Frontal cortex (tissue), 4 donors: Measurements from ENCODE around the gene JPH4. TPM values are rescaled to one million over a fixed set of nuclear protein-coding genes. Genes with fewer than 3 reads are reported as not detected.
"Not testable (repeated sequence)": the region's sequence is repeated elsewhere in the genome, so short reads cannot be mapped to it uniquely, and the experiment has no call there.

Experiments
- DNase-seq, 2 donors: peaks; one replicate each; pipeline ENCODE4 v3.0.0; 2012; ENCODE audit warnings: low spot score in 2 of 2
- FAIRE-seq: peaks from 2 replicates; lab custom pipeline; 2012; peaks lifted over from hg19 to GRCh38; lab: Jason Lieb, UNC
- total RNA-seq: library from RNA; depleted of rRNA; stranded (reverse); fragments of >200 nt; gene quantifications from one replicate; pipeline ENCODE4 v1.2.3, GENCODE V29; 2014
- donor health status: control.
- donor health status: control.
- donor health status: control.

Gene JPH4
- total RNA-seq, 1 donor from 2014 or later, result 32.2 TPM

DNA sequence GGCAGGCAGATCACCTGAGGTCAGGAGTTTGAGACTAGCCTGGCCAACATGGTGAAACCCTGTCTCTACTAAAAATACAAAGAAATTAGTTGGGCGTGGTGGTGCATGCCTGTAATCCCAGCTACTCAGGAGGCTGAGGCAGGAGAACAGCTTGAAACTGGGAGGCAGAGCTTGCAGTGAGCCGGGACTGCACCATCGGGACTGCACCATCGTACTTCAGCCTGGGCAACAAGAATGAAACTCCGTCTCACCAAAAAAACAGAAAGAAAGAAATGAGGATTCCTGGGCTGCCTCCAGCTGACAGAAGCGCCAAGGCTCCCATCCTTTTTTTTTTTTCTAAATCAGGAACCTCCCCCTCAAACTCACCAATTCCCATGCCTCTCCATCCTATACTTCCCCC, 41.7 kb downstream of the JPH4 start:
- DNase-seq, FAIRE-seq: not testable (repeated sequence)

DNA sequence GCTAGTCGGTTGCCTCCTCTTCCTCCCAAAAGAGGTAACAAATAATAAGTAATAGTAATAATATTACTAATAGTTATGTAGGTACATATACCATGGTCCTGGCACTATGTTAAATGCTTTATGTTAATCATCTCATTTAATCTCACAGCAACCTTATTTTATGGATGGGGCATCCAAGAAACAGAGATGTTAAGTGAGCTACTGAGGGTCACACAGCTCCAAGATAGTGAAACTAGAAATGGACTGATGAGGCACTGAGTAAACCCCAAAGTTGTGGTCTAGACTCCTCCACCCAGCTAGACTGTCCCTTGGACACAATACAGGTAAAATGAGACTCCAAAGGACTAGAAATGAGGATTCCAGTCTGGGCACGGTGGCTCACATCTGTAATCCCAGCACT, 42.1 kb downstream of the JPH4 start:
- DNase-seq (no peak), FAIRE-seq (no peak)

DNA sequence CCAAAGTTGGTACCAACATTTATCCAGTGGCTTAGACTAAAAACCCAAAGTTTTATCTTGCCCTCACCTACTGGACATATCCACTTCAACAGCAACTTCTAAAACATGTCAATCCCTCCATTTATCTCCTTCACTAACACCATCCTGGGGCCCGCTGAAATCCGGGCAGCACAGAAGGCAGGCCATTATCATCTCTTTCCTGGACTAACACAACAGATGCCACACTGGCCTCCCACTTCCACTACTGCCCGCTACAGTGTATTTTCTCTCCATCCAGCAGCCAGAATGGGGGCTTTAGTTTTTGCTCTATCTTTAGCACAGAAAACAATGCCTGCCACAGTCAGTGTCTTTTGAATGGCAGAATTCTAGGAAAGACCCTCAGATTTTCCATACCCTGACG, 42.6 kb downstream of the JPH4 start:
- DNase-seq (no peak), FAIRE-seq (no peak)

DNA sequence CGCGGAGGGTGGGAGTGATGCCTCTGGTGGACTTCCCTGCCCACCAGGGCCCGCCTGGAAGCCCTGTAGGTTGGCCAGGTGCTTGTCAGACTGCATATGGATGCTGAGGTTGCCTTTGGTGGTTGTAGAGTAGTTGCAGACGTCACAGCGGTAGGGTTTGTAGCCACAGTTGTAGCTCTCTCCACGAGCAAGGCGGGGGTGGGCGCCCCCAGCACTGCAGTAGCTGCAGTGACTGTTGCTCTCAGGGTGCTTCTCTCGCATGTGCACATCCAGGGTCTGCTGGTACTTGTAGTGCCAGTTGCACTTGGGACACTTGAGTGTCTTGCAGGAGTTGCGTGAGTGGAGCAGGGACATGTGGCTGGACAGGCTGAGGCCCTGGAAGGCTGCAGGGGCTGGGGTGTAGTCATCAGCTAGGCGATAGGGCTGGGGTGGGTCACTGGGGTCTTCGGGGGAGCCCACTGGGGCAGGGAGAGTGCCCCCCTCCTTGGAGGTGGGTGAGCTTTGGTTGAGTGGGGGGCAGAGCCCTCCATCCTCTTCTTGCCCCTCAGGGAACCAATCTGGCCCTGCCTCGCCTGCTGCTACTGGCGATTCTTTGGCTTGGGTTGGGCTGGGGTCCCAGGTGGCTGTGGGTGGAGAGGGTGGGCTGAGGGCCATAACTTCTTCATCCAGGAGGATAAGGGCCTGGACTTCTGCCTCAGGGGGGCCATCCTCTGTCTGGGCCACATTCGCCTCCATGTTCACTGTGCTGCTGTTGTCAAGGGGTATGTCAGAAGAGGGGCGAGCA, 44.7 kb downstream of the JPH4 start:
- no peak for FAIRE-seq
- DNase-seq, result no peak

DNA sequence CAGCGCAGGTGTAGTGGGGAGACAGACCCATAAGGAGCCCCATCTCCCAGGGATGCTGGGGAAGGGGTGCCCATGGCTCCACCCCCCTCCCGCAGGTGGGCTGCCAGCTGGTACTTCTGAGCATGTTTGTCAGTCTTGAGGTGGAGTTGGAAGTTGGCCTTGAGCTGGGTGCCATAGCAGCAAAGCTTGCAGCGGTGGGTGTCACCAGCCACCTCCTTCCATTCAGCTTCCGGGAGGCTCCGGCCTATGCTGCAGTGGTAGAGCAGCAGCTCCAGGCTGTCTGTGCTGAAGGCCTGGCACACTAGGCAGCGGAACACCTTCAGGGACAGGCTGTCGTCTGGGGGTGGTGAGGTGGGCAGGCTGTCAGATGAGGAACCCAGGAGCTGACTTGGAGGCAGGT, 45.9 kb downstream of the JPH4 start:
- FAIRE-seq, result no peak
- DNase-seq, result no peak

DNA sequence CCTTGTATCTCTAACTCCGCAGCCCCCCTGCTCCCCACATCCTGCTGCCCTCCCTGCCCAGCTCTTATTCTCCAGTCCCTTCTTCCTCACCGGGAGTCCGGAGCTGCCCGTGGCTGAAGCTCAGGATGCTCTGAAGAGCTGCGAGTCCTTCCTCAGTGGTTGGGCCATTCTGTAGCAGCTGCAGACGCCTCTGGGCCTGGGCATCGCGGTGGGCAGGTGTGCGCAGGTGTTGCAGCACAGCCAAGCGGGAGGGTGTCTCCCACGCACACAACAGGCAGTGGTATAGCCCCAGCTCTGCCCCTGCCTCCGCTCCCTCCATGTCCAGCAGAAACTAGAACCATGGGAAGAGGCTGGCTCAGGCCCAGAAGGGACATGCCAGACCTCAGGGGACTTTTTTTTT, 47.2 kb downstream of the JPH4 start:
- no peak for DNase-seq
- no peak for FAIRE-seq

DNA sequence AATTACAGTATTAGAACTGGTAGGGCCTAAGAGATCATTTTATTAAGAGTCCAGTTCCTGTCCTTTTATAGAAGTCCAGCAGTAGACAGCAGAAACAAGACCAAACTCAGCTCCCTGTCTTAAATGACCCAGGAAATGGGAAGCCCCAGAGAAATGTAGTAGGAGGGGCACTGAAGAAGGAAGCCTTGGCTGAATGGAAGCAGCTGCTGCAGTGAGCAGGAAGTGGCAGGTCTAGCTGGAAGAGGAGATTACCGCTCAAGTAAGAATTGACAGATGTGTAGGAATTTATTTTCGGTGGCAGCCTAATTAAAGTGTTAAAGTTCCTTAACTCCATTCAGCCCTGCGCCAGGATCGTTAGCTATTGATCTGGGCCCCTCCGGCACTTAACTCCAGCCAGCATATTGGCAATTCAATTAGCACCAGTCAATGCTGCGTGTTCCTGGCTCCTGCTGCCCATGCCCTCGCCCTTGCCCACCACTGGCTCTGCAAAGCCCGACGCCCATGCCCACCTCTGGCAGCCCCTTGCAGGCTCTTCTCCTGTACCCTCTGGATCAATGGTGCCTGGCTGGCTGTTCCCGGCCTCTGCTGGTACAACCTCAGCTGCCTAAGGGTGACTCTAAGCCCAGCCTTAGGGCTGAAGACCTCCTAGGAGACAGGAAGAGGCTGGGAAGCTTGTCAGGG, 48.1 kb downstream of the JPH4 start:
- FAIRE-seq, result no peak
- DNase-seq, result no peak

DNA sequence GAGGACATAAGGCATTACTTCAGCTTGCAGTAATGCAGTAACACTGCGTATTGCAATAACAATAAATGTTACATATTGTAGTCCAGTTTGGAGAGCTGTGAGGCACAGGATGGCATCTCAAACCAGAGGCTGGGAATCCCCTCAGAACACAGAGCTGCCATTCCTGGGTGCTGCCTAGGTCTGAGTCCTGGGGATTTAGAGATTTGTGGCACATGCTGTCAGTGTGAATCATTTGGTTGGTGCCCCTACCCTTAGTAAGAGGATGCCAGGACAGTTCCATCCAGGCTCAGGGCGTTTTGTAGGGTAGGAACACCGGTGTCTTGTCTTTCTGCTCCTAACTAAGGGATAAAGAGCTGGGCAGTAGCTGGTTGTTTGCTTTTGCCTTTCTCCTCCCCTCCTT, 49.6 kb downstream of the JPH4 start:
- DNase-seq, result no peak
- FAIRE-seq, result no peak

DNA sequence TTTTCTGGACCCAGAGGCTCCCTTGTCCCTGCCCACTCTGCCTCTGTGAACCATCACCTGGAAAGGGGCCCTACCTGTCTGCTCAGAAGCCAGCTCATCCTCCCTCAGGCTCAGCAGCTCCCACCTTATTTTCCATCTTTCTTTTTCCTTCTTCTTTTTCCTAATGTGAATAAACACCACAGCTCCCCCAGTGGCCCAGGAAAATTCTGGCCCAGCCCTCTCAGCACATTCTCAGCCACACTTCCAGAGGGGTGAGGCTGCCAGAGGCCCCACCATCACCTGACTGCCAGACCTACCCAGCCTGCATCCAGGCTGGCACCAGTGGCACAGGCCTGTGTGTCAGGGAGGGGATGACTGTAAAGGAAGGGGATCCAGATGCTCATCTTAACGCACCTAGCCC, 50.0 kb downstream of the JPH4 start:
- FAIRE-seq (no peak), DNase-seq (no peak)

DNA sequence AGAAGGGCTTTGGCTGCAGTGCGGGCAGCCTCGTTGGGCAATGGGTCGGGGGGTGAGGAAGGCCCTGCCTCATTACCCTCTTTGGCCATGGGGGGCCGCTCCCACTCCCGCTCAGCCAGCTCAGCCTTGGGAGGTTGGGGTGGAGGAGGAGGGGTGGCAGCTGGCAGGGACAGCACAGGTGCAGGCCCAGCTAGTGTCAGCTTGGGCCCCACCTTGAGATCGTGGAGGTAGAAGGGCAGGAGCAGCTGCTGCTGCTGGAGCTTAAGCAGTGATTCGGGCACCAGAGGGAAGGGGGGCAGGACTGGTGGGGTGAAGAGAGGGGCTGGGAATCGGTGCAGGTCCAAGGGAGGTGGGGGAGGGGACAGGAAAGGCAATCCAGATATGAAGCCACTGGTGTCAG, 53.0 kb downstream of the JPH4 start:
- no peak for FAIRE-seq
- no peak for DNase-seq

DNA sequence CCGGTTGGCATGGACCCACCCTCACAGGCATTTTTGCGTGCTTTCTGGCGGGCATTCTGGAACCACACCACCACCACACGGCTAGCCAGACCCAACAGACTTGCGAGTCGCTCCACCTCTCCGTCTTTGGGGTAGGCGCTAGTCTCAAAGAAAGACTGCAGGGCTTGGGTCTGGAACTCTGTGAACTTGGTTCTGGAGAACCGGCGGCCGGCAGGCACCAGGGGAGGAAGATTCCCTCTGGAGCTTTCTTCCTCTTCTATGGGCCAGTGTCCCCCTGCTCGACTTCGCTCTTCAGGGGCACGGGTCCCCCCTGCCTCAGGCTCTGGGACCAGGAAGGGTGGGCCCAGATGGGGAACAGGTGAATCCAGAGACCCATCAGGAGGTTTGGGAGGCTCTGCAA, 53.6 kb downstream of the JPH4 start:
- DNase-seq, result no peak
- no peak for FAIRE-seq

DNA sequence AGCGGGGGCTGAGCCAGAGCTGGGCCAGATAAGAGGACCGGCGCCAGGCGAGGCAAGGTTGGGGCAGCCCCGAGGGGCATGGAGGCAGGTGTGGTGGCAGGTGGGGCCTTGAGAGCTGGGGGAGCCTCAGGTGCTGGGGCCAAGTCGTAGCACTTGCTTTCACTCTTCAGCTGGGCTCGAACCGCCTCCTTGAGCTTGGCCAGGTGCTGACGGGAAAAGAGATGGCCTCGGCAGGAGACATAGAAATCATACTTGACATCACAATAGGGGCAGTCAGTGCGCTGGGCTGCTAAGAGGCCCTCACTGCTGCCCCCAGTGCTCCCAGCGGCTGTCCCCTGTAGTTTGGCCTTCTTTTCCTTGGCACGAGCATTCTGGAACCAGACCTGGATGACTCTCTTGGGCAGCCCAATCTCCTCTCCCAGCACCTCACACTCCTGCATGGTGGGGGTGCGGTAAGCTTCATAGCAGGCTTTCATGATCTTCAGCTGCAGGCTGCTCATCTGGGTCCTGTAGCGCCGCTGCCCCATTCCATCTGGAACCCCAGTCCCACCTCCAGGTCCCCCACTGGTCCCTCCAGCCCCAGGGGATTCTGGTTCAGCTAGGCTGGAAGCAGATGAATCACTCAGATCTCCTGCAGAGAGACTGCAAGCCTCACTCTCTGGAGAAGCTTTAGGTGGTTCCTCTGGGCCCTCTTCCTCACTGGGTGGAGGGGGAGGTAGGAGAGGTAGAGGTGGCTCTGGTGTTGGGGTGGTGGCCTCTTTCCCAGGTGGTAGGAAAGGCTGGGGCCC, 55.2 kb downstream of the JPH4 start:
- DNase-seq, result no peak
- FAIRE-seq, result no peak

DNA sequence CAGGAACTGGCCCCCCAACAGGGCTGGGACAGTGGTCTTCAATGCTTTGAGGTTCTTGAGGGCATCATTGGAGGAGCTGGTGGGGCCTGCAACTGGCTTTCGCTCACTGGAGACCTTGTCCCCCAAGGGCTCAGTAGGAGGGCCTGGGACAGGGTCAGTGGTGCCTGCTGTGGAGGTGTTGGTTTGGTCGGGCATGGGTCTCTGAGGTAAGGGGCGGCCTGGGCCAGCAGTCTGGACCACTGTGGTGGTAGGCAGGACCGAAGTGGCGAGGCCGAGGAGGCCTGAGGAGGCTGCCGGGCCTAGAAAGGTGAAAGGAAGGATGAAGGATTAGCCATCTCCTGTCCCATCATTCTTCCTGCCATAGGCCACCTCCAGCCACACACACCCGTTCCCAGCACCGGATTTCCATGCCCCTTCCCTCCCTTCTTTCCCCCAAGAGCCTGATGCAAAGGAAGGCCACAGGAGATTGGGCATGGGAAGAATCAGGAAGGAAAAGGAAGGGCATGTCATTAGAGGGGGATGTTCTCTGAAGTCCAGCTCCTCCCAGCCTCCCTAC, 55.9 kb downstream of the JPH4 start:
- DNase-seq (no peak), FAIRE-seq (no peak)

DNA sequence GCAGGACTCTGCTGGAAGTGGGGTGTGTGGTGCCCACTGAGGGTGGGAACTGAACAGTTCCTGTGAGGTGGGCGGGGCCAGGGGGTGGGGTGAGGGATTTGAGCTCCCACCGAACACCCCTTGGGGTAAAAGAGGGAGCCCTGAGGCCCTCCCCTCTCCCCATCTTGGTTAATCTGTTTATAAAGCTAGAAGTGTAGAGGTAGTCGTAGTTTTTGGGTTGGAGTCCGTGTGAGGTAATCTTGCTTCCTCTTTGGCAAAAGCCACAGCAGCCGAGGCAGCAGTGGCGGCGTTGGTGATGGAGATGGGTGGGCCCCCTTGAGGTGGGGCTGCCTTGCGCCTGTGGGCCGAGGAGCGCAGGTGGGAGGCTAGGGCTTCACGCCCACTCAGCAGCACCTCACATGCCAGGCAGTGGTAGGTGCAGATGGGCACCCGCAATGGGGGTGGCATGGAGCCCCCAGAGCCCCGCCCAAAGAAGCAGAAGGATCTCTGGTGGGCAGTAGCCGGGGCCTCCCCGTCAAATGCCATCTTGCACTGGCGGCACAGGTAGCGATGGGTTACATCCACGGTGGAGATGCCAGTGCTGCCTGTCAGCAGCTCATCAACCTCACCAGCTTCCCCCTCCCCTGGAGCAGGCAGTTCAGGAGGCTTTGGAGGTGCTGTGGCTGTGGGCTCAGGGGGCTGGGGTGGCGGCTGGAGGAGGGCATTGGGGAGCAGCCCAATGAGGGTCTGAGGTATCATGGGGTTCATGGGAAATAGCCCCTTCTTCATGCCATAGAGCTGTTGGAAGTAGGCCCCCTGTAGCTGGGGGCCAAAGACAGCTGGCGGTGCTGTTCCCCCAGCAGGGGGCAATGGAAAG, 56.6 kb downstream of the JPH4 start:
- FAIRE-seq, result no peak
- DNase-seq, result no peak

DNA sequence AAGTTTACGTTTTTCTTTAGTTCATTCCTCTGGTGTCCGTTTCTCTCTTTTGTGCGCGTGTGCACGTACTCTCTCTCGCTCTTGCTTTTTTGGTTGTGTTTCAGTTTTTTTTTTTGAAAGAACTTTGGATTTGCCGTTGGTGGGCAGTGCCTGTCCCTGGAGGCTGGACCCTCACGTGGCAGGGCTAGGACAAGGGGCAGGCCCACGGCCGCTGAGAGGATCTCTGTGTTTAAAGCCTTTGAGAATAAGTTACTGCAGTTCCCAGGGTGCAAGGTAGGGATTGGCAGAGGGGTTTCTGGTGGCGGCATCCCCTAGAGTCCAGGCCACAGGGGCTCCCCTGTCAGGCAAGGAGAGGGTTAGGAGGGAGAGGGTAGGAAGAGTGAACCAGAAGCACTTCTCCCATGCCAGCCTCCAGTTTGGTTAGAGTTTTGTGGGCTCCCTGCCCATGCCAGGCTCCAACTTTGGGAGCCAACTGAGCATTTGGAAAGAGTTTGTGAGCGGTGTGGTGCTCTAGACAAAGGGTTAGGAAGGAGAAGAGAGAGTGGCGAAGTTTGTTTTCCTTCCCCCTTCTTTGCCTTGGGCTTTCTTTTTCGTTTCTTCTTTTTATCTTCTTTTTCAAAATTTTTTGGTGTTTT, 57.6 kb downstream of the JPH4 start:
- FAIRE-seq (no peak), DNase-seq (no peak)

DNA sequence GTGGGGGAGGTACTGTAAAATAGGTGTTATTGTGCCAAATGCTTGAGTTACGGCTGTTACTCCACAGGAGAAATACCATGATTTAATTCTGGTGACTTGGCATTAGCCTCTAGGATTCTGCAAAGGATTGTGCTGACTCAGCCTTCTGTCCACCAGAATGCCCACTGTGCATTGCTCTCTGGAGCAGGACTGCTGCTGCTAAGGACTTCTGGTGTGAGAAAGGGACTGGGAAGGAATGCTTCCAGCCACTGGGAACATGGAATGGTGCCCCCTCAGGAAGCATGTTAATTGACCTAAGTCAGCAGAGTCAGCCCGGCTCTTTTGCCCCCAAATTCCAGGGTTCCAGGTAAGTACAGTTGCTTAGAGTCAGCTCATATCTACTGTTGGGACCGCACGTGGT, 59.9 kb downstream of the JPH4 start:
- DNase-seq, result no peak
- FAIRE-seq, result no peak
